K562 (cell line): Measurements from ENCODE around the gene CDNF. TPM values are rescaled to one million over a fixed set of nuclear protein-coding genes. Genes with fewer than 3 reads are reported as not detected.

Experiments
- ATAC-seq: fragments of 200-7000 bp; cut with Tn5 transposase; 3 replicates; pipeline ENCODE4 v1.9.1; 2020; ENCODE audit warnings: moderate library complexity
- BruUV-seq: library from RNA; stranded (reverse); fragments of 400-500 nt; replicated peaks from 2 replicates; lab custom pipeline; 2021; lab: Mats Ljungman, UMichigan
- CTCF ChIA-PET: fragments of 300-600 bp; formaldehyde crosslinking; extraction: SDS; loops from one replicate; lab custom pipeline; 2021; ENCODE audit warnings: low intra/inter-chr PET ratio; lab: Yijun Ruan, JAX
- POLR2A ChIA-PET: fragments of 300-600, 350-650 bp; sonication (Branson Sonifier 250); formaldehyde crosslinking; extraction: SDS; loops from one replicate; lab custom pipeline; 2021; ENCODE audit warnings: antibody characterized with exemption, inconsistent platforms; lab: Yijun Ruan, JAX
- DNase-seq, 4 experiments: peaks; one replicate each; pipeline versions ENCODE4 v3.0.0 to v3.0.0-alpha.2; 2011 to 2018; ENCODE audit warnings: low spot score in 3 of 4, mixed read lengths in 3 of 4; ENCODE audit errors: extremely low read depth in 1 of 4
- FAIRE-seq: peaks from 2 replicates; lab custom pipeline; 2011; peaks lifted over from hg19 to GRCh38; lab: Jason Lieb, UNC
- H2AFZ ChIP-seq: 2 replicates; pipeline ENCODE4 v1.6.0; 2011; ENCODE audit warnings: low read depth, low read length, control low read depth, inconsistent platforms
- H3K27ac ChIP-seq: fragments of 200-600 bp; 3 replicates; pipeline ENCODE4 v1.8.0; 2011; ENCODE audit warnings: low read depth, mild to moderate bottlenecking, control low read depth, inconsistent platforms, low read length, moderate library complexity, mixed read lengths; ENCODE audit errors: extremely low read depth
- H3K27me3 ChIP-seq, 2 experiments: fragments of 300-600 bp in 1 of 2; 2 replicates in 1 of 2; 3 replicates in 1 of 2; pipeline versions ENCODE4 v1.6.0 to v1.8.0; 2011; ENCODE audit warnings: inconsistent platforms in 2 of 2, low read length in 2 of 2, mild to moderate bottlenecking in 1 of 2, mixed read lengths in 1 of 2, moderate library complexity in 1 of 2; ENCODE audit not compliant: control insufficient read depth in 2 of 2, insufficient read depth in 2 of 2
- H3K36me3 ChIP-seq: fragments of 300-600 bp; 3 replicates; pipeline ENCODE4 v1.8.0; 2011; ENCODE audit warnings: mild to moderate bottlenecking, low read length, inconsistent platforms; ENCODE audit not compliant: control insufficient read depth, insufficient read depth
- H3K4me1 ChIP-seq, 2 experiments: fragments of 200-600 bp in 1 of 2; replicated peaks in 1 of 2; 2 replicates in 1 of 2; 3 replicates in 1 of 2; pipeline versions ENCODE4 v1.5.1 to v1.8.0; 2011; ENCODE audit warnings: inconsistent platforms in 2 of 2, low read length in 2 of 2, mild to moderate bottlenecking in 1 of 2, mixed read lengths in 1 of 2, moderate library complexity in 1 of 2; ENCODE audit not compliant: control insufficient read depth in 2 of 2, insufficient read depth in 2 of 2
- H3K4me2 ChIP-seq: 2 replicates; pipeline ENCODE4 v1.6.1; 2011; ENCODE audit warnings: low read length, control low read depth, inconsistent platforms, mixed read lengths; ENCODE audit not compliant: insufficient read depth
- H3K4me3 ChIP-seq: fragments of 200-600 bp; sonication (generic), shearing (Covaris generic); 2 replicates; pipeline ENCODE4 v1.5.1; 2016; ENCODE audit warnings: control low read depth, inconsistent platforms
- H3K79me2 ChIP-seq: fragments of 200-600 bp; 3 replicates; pipeline ENCODE4 v1.8.0; 2011; ENCODE audit warnings: low read length, inconsistent platforms; ENCODE audit not compliant: control insufficient read depth, insufficient read depth
- H3K9ac ChIP-seq, 2 experiments: 2 replicates each; pipeline versions ENCODE4 v1.6.0 to v1.6.1; 2011; ENCODE audit warnings: low read depth in 2 of 2, low read length in 2 of 2, control low read depth in 1 of 2, inconsistent platforms in 1 of 2, mild to moderate bottlenecking in 1 of 2, mixed read lengths in 1 of 2; ENCODE audit not compliant: insufficient read depth in 1 of 2
- H3K9me1 ChIP-seq: one replicate; pipeline ENCODE4 v1.6.0; 2011; ENCODE audit warnings: inconsistent platforms, mild to moderate bottlenecking, low read length, moderate library complexity; ENCODE audit not compliant: control insufficient read depth, insufficient read depth
- H3K9me3 ChIP-seq: replicated peaks from 2 replicates; pipeline ENCODE4 v1.5.1; 2011; ENCODE audit warnings: low read depth, low read length, inconsistent platforms; ENCODE audit not compliant: control insufficient read depth, insufficient read depth
- H4K20me1 ChIP-seq: replicated peaks from 2 replicates; pipeline ENCODE4 v1.6.1; 2011; ENCODE audit warnings: low read length, inconsistent platforms, mixed read lengths; ENCODE audit not compliant: control insufficient read depth, insufficient read depth
- CEBPB ChIP-seq: fragments of 450-650 bp; IDR thresholded peaks from 2 replicates; pipeline ENCODE4 v1.6.1; 2016; ENCODE audit warnings: missing genetic modification characterization, missing compliant biosample characterization
- CHCHD3 ChIP-seq: fragments of 250-450 bp; sonication (Bioruptor Pico); IDR thresholded peaks from 2 replicates; pipeline ENCODE4 v2.1.2; 2022; ENCODE audit warnings: mild to moderate bottlenecking
- EP400 ChIP-seq: fragments of 450-650 bp; IDR thresholded peaks from 2 replicates; pipeline ENCODE4 v1.6.1; 2017; ENCODE audit warnings: antibody characterized with exemption, mild to moderate bottlenecking, moderate library complexity
- NCOA2 ChIP-seq, 2 experiments: fragments of 450-650 bp; IDR thresholded peaks; 2 replicates each; pipeline ENCODE4 v1.6.1; 2018; ENCODE audit warnings: mild to moderate bottlenecking in 2 of 2, moderate library complexity in 1 of 2; ENCODE audit not compliant: partially characterized antibody in 2 of 2
- RBFOX2 ChIP-seq: fragments of 200-400 bp; formaldehyde crosslinking; IDR thresholded peaks from 2 replicates; pipeline ENCODE4 v1.6.1; 2017; ENCODE audit warnings: low read depth, mild to moderate bottlenecking, low read length, moderate library complexity
- ZNF134 ChIP-seq: fragments of 250-450 bp; sonication (Bioruptor Pico); conservative IDR thresholded peaks from 2 replicates; pipeline ENCODE4 v1.4.0; 2020
- ZNF764 ChIP-seq: fragments of 250-450 bp; sonication (Bioruptor Pico); IDR thresholded peaks from 2 replicates; pipeline ENCODE4 v1.4.0; 2020; ENCODE audit warnings: low read depth, mild to moderate bottlenecking, moderate library complexity
- WGBS: fragments of 100-300 bp; shearing (Covaris generic); methylation state at CpG from one replicate; pipeline ENCODE4 v1.1.6; 2016; ENCODE audit warnings: low coverage, mixed read lengths; ENCODE audit not compliant: insufficient coverage; ENCODE audit errors: missing lambda C conversion rate; 5-methylcytosine and 5-hydroxymethylcytosine counted together
- in situ Hi-C: fragments of 300-500 bp; cut with MboI; formaldehyde crosslinking; loops from 4 replicates; pipeline ENCODE4 v1.15.0; 2018; ENCODE audit warnings: inconsistent platforms, mixed read lengths
- intact Hi-C: fragments of 100-400 bp; cut with micrococcal nuclease; formaldehyde crosslinking; loops from 2 replicates; pipeline ENCODE4 v1.14.2; 2022
- polyA plus RNA-seq, 8 experiments: library from polyadenylated mRNA; depleted of rRNA in 4 of 8; stranded (reverse) in 5 of 8; unstranded in 3 of 8; fragments of >200 nt; fragmentation: Nextera tagmentation in 2 of 8; fragmentation: Illumina TruSeq in 1 of 8; extraction: Ambion mirVana in 2 of 8; extraction: Trizol in 1 of 8; gene quantifications; 2 replicates each; pipeline versions ENCODE4 v1.2.1 to v1.2.3, GENCODE V29; 2011 to 2014; ENCODE audit warnings: inconsistent platforms in 1 of 8, missing spikeins in 1 of 8
- total RNA-seq, 7 experiments: library from RNA; depleted of rRNA in 6 of 7; stranded (reverse); fragments of >200 nt in 6 of 7; fragmentation: Illumina TruSeq in 2 of 7; extraction: Trizol in 2 of 7; gene quantifications; 2 replicates each; pipeline versions ENCODE4 v1.2.1 to v1.2.3, GENCODE V29; 2011 to 2021; ENCODE audit warnings: low replicate concordance in 1 of 7

CDNF gene
- total and polyA plus RNA-seq, 9 of the 15 experiments (the other 6 are each of a cell fraction or from before 2014, with no cell fraction given), result 0.18 to 1.6 (median 0.61) TPM

- DNase-seq, result no peak
- H3K4me3 ChIP-seq, result no peak overlapping the region
- no peak for ATAC-seq
- H3K27me3 ChIP-seq, result no peaks in the 10 kb centered on the region
- no peak overlapping the region for H3K9ac ChIP-seq
- 91% methylated on average over 12 of the region's 12 CpGs for WGBS
- in situ Hi-C loops (no loop called here), intact Hi-C loops (loop anchor here (5.0 kb wide), 1 partner anchor 39 kb away; the partner anchor contains the start of genes CDNF, HSPA14 and MSANTD7)
- H3K4me2 ChIP-seq, result no peak overlapping the region
- H4K20me1 ChIP-seq, result peaks cover 8% of the 10 kb centered on the region; the same call in 1 of the 2 replicates
- ChIA-PET CTCF (no interaction called here), POLR2A (interaction anchor here (0.9 to 1.6 kb wide), 4 partner anchors 9 to 38 kb away, joined by 4 to 6 read pairs (median 4); partner anchors contain the start of genes CDNF, HSPA14 and MSANTD7)
- H3K9me3 ChIP-seq, result no peaks in the 10 kb centered on the region
- no peak overlapping the region for H2AFZ ChIP-seq
- no peak for TF ChIP-seq CHCHD3 (CRISPR knock-in tag)
- no peak for TF ChIP-seq ZNF134
- no peak for TF ChIP-seq ZNF764 (CRISPR knock-in tag)
- peak; percentile 44; the same call in 1 of the 2 replicates for TF ChIP-seq CEBPB (tag)
- no peak for TF ChIP-seq RBFOX2
- TF ChIP-seq EP400, result no peak
- TF ChIP-seq NCOA2 (IDR thresholded peaks at IDR 0.05; ENCODE audit: partially characterized antibody in 2 of 2), result no peak
- peaks cover 12 to 17% of the 10 kb centered on the region in 2 experiments; a peak in 4 of 5 replicates for H3K4me1 ChIP-seq
- H3K9me1 ChIP-seq, result no peaks in the 10 kb centered on the region
- FAIRE-seq, result no peak
- no peak overlapping the region for H3K27ac ChIP-seq
- peaks cover 46% of the 10 kb centered on the region for H3K79me2 ChIP-seq
- BruUV-seq, result no TSS peak
- peaks cover 14% of the 10 kb centered on the region; the same call in 2 of the 3 replicates for H3K36me3 ChIP-seq
Observed at GRCh38 chr10:14875941-14876340, 38.1 kb upstream of the CDNF start.
